Amniotic epithelial cell (primary cell): ENCODE measurements around the gene ZNF175.
"Not testable (repeated sequence)": the region's sequence is repeated elsewhere in the genome, so short reads cannot be mapped to it uniquely, and the experiment has no call there.

Experiments
- DNase-seq: peaks from one replicate; pipeline ENCODE4 v3.0.0-alpha.2; 2010; ENCODE audit warnings: low read depth

The ZNF175 gene

GRCh38 chr19:51628153-51628939, 57.3 kb downstream of the ZNF175 start:
- no peak for DNase-seq

- not testable (repeated sequence) for DNase-seq
These were observed 59.2 kb downstream of the ZNF175 start, which contains the start of gene SIGLEC5 for GRCh38 chr19:51630315-51630714. Gene SIGLEC5, minus strand, starts transcription at chr19:51630401. Its CDS starts 66 bp downstream, at chr19:51630335.

- no peak for DNase-seq
These were observed 61.0 kb downstream of the ZNF175 start for GRCh38 chr19:51632126-51632525.

DNA sequence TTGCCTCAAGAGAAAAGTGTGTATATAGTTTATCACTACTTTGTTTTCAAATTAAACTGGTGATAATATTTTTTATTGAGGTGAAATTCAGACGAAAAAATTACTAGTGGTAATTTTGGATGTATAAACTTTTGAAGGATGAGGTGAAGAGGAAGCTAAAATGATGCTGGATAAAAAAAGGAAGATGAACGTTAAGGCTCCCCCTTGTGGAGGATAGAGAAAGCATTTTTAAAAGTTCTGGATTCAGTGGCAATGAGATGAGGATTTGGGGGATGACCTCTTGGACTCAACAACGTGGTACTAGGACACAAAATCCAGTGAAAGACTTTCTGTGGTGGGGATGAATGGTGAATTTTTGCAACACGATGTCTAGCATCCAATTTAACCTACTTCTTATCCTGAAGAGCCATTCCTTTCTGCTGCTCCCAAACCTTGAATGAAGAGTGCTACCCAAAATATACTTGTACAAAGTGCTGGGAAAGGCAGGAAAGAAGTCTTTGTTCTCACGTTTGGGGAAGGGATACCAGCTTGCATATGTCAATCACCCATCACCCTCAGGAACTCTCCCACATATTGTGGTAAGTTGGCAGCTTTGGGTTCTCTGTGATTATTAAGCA, 66.4 kb downstream of the ZNF175 start:
- DNase-seq = peak; percentile 7

DNA sequence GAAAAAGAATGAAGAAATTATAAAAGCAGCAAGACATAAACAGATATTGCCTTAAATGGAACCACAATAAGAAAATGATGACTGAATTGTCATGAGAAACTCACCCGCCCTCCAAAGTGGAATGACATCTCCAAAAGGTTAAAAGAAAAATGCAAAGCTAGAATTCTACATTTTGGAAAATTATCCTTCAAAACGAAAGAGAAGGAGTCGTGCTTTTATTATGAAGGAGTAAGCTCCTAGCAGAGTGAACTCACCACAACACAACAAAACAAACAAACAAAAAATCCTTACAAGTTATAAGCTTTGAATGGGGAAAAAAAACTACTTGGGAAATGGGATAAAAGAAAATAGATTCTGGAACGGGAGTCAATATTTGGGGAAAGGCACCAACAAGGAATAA, 68.8 kb downstream of the ZNF175 start:
- no peak for DNase-seq

DNA sequence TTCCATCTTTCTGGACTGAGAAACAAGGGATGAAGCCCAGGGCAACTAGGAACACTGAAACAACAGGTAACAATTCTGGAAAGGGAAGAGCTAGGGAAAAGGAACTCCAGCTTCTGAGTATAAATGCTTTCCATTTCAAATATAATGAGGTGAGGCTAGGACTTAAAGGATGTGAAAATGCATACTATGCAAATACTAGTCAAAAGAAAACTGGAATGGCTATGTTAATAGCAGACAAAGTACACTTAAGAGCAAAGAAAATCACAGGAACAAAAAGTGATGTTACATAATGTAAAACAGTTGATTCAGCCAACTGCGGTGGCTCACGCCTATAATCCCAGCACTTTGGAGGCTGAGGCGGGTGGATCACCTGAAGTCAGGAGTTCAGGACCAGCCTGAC, 69.3 kb downstream of the ZNF175 start:
- no peak for DNase-seq

- DNase-seq = no peak
These were observed 70.6 kb downstream of the ZNF175 start for GRCh38 chr19:51641648-51642047.
